HG03045 (cell line): Measurements from ENCODE around the gene MLST8.
A peak's percentile ranks its signal among the peaks of the same experiment; 100 is the strongest.

Experiments used
- ATAC-seq: cut with Tn5 transposase; IDR thresholded peaks from one replicate; pipeline ENCODE4 v1.9.1; 2021; ENCODE audit warnings: mild to moderate bottlenecking, moderate library complexity; ENCODE audit not compliant: unreplicated experiment

Gene MLST8, protein sequence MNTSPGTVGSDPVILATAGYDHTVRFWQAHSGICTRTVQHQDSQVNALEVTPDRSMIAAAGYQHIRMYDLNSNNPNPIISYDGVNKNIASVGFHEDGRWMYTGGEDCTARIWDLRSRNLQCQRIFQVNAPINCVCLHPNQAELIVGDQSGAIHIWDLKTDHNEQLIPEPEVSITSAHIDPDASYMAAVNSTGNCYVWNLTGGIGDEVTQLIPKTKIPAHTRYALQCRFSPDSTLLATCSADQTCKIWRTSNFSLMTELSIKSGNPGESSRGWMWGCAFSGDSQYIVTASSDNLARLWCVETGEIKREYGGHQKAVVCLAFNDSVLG

DNA sequence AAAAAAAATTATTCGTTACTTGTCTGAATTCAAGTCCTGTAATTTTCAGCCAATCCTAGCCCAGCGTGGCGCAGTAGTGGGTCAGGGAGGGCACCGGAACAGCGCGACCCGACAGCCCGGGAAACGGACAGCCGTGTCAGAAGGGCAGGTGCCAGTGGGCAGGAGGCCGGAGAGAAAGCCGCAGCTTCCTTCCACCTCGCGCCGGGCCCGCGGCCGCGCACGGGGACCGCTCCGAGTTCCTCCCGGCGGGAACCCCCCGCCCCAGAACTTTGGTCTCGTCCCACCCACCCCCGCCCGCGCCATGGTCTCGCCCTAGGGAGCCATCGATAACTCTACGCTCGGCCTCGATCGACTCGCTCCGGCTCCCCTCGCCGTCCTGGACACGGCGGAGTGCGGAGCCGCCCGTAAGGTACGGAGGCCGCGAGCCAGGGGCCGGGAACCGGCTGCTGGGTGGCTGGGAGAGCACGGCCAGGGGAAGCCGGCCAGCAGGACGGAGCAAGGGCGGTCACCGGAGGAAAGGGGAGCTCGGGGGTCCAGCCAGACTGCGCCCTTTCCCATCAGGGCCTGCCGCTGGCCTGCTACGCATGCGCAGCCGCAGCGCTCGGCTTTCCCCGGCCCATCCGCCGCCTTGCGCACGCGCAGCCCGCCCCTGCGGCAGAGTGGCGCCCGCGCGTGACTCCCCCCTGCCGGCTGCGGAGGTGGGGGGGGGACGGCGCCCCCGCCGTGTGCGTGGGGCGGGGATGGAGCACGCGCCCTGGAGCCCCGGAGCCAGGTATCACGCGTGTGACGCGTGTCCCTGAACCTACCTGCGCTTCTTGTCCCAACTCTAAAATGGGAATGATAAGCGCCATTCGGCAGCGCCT is at the start of gene MLST8:
TSS of gene MLST8 (plus strand) at position 351 of the 863 bp plus-strand sequence. CDS start 632 bp downstream, outside the sequence.
- ATAC-seq, result peak; percentile 62

DNA sequence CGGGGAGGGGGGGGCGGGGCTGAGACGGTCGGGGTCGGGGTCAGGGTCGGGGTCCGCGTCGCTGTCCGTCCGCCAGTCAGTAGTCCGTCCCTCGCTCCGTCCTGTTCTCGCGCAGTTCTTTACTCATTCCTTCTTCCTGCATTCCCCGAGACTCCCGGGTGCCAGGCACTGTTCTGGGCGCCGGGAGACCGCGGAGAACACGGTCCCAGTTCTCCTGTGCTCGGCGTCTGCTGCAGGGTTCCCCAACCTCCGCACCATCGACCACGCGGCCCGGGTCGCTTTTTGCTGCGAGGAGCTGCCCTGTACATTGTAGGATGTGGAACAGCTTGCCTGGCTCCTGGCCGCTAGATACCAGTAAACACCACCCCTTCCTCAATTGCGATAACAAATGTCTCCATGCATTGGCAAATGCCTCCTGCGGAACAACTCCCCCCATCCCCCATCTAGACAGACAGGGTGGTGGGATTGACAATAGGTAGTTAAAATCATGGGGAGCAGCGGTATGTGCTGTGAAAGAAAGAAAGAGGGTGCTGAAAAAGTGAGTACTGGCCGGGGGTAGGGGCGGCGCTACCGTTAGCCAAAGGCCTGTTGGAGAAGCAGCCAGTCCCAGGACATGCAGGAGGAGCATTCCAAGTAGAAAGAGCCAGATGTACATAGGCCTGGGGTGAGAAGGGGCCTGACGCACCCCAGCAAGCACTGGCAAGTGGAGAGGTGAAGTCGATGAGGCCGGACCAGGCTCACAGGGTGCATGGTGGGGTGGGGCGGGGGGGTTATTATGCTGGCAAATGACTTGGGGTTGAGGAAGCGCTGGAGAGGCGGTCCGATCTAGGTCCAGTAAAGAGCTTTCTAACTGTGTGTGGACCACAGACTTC is 49.0 kb upstream of the MLST8 start:
- no peak for ATAC-seq

DNA sequence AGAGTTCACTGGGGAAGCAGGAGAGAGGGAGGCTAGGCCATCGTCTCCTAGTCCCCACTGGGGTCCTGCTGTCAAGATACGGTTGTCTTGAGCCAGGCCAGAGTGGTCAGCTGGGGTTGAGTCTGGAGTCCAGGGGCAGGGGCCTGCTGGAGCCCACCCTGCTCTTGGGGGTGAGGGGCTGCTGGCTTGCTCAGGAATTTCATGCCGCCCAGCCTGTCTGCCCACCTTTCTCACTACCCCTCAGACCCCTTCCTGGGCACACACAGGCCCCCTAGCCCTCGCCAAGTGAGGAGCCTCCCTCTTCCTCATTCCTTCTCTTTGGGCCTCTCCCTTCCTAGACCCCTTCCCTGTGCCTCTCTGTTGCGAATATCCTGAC is 48.4 kb upstream of the MLST8 start:
- no peak for ATAC-seq

DNA sequence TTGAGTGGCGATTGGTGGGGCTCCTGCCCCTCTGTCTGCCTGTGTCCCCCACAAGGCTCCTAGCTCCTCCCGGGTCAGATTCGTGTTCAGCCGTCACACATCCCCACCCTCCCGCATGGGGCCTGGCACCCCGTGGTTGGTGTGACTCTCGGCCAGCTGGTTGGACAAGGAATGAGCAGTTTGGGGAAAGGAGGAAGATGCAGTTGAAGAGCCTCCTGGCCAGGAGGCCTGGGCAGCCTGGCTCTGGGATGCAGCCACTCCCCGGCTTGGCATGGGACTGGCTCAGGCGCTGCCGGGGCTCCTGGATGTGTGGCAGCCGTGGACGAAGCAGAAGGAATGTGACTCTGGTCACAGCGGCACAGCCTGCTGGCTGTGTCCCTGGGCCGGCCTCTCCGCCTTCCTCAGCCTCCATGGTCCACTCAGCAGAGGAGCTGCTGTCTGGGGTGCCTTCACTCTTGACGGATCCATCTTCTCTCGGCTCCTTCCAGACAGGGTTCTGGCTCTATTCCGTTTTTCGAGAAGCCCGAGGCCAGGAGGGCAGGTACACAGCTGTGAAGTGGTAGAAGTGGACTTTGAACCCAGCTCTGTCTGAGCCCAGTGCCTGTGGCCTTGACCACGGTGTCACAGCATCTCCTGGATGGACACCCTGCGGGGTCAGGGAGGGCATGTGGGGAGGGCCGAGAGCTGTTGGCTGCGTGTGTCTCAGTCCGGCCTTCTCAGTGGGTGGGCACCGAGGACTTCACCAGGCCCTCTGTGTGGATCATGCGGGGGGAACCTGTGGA is 47.6 kb upstream of the MLST8 start:
- ATAC-seq, result no peak

DNA sequence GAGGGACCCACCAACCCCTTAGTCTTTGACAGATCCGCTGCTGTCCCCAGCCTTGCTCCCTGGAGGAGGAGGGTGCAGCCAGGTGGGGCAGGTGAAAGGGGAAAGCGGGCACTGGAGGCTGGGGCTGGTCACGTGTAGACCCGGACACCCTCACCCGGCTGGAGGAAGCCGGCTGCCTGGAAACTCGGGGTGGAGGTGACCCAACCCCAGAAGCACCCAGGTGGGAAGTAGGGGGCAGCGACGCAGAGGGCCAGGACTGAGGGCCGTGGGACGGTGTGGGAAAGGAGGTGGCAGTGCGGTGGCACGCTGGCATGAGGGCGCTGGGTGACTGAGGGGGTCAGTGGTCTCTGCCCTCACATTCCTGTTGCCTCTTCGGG is 47.0 kb upstream of the MLST8 start:
- no peak for ATAC-seq

DNA sequence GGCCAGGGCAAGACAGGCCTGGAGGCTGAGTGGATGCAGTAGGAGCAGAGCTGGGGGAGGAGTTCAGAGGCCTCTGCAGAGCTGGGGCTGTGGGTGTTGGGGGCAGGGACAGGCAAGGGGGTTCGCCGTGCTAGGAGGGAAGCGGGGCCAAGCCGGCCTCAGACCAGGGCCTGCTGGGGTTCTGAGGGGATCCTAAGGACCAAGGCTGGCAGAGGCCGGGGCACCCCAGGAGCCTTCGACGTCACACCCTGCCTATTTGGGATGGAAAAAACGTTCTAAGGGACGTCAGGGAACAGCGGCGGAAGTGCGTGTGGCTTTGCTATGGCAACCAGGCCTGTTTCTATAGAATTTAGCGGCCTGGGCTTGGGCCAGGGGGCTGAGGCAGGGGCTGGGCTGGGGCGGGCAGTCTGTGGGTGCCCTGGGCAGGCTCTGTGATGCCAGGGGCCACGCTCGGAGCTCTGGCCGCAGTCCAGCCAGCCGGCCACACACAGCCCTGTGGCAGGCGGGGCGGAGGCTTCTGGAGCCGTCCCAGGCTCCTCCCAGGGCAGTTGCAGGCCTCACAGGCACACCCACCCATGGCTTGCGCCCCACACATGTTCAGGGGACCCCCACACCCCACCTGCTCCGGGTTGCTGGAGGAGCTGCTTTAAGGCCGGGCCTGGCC is 45.9 kb upstream of the MLST8 start:
- ATAC-seq, result no peak

DNA sequence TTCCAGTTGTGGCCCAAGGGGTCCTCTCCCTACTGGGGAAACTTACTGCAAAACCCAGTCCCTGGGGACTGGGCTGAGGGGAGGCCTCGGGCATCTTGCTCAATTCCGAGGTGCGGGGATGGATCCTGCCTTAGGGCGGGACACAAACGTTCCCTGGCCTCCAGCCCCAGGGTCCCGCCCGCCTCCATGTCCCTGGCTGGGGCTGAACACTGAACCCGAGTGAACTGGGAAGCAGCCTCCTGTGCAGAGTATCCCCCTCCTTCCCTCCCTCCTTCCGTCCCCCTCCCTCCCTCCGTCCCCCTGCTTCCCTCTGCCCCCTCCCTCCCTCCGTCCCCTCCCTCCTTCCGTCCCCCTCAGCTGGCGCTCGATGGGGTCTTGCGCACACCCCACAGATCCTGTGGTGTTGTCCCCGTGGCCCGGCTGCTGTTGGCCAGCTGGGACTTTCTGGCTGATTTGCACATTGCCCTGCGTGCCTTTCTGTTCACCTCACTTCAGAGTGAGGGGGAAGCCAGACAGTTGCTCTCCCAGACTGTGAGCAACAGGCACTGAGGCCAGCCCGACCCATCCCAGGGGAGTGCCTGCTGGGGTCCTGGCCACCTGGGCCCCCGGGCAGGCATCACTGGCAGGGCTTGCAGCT is 44.2 kb upstream of the MLST8 start:
- ATAC-seq, result no peak

DNA sequence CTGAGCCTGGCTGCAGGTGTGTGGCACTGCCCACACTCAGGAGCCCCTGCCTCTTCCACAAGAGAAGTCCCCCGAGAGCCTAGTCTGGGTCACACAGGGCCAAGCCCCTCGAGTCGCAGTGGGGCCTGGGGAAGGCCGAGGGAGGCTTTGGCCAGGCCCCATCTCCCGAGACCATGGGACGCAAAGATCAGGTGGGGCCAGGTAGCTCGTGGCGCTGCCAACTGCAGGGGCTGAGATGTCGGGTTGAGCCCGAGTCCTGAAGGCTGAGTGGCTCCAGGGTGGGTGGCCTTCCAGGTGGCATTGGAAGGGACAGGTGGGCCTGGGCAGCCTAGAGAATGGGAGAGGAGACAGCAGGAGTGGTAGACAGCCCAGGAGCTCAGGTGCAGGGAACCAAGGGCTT is 43.3 kb upstream of the MLST8 start:
- ATAC-seq, result no peak

DNA sequence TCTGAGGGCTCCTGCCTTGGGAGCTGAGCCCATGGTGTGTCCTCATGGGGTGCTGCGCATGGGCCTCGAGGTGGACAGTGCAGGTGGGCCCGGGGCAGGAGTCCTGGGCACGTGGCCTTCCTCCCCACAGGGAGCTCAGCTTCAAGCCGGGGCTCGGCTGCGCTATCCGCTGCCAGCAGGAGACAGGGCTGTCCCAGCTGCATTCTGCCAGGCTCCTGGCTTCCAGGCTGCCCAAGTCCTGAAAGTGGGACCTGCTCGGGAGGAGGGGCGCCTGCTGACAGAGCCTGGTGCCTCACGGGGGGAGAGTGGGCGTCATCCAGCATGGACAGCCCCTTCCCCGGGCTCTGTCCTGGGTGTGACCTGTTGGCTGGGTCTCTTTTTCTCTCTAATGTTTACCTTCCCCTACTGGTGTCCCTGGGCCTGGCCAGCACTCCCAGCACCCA is 42.6 kb upstream of the MLST8 start:
- ATAC-seq, result no peak

DNA sequence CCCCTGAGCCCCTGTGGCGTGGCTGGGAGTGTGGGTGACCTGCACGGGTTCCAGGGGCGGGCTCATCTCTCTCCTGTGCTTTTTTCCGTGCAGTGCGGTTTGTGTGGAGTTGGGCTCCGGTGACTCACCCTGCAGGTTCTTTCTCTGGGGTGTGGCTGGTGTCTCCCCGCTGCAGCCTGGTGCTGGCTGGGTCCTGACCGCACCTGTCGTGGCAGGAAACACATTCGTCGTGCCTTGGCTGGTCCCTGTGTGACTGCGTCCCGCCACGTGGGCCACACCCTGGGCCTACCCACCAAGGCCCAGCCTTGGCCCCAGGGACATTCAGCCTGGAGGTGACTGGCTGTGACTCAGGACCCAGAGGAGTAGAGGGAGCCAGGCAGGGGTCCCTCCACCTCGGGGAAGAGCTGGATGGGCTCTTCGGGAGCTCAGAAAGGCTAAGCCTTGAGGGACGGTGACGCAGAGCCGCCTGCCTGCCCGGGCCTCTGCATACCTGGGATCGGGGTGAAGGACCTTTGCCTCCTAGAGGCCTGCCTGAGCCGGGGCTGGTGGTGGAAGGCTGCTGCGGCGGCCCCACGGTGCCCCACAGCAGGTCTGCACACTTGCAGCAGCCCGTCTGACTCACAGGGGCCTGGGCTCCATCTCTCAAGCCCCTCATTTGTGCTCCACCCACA is 41.9 kb upstream of the MLST8 start:
- ATAC-seq, result no peak

DNA sequence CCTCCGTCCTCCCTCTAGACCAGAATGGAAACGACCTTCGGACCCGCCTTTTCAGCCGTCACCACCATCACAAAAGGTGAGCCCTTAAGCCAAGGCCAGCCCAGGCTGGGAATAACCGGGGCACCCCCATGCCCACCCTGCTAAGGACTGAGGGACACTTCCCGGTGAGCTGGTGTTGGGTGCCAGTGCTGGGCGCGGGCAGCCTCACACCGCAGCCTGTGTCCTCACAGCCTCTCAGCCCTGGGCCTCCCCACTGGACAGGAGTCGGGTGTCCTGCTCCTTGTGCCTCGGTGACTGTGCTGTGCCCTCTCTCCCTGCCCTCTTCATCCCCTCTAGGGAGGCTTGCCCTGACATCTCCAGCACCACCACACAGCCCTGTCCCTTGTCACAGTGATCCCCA is 39.4 kb upstream of the MLST8 start:
- ATAC-seq, result no peak

DNA sequence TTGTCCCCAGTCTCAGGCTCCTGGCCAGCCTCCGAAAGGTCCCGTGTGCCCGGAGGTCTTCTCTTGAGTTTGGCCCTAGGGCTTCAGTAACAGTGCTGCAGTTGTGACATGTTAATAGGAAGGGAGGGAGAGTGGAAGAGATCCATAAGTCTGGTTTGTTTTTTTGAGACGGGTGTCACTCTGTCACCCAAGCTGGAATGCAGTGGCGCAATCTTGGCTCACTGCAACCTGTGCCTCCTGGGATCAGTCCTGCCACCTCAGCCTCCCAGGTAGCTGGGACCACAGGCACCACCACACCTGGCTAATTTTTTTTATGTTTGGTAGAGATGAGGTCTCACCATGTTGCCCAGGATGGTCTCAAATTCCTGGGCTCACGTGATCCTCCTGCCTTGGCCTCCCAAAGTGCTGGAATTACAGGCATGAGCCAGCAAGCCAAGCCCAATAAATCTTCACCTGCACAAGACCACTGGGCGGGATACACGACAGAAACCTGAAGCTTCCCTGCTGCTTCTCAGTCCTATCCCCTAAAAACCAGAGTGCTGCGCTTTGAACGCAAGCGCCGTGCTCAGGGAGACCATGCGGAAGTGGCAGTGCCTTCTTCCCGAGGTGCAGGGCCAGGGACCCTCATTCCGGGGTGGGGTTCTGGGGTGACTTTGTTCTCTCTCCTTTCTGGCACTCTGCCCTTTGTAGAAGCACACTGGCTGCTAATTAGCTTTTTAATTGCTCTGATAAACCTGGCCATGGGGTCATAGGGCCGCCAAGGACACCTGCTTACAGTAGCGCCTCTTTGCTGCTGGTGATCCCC is 38.8 kb upstream of the MLST8 start:
- no peak for ATAC-seq

DNA sequence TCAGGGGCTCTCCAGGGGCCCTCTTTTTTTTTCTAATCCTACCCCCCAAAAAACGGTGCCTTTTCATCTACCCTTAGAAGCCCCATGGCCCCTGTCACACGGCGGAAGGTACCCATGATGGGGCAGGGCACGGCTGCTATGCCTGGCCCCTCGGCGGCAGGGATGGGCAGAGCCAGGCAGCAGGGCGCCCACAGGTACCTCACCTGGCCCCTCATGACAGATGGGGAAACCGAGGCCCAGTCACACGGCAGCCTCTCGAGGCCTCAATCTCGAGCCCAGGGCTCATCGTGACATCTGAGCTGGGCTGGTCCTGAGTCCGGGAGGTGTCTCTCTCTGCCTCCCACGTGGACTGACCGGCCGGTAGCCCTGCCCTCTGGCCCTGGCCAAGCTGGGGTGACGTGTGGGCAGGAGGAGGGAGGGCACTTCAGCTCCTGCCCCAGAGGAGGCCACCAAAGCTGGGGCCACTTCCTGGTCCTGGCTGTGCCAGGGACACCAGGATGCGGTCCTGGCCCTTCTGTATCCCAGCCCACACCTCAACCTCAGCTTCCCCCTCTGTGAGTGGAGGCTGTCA is 38.1 kb upstream of the MLST8 start:
- no peak for ATAC-seq

DNA sequence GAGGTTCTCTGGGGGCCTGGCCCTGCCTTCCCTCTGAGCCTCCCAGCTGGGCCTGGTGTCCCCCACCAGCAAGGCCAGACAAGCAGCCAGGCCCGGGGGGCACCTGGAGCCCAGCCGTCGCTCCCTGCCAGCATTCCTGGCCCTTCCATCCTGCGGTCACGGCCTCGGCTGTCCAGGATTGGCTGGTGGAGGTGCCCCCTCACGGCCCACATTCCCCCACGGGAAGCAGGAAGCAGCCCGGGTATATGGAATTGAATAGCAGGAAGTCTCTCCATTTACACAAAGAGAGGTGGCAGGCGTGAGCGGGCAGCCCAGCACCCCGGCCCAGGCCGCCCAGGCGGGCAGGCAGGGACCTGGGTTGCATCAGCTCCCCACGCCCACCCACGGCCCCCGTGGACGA is 35.2 kb upstream of the MLST8 start:
- ATAC-seq, result no peak

DNA sequence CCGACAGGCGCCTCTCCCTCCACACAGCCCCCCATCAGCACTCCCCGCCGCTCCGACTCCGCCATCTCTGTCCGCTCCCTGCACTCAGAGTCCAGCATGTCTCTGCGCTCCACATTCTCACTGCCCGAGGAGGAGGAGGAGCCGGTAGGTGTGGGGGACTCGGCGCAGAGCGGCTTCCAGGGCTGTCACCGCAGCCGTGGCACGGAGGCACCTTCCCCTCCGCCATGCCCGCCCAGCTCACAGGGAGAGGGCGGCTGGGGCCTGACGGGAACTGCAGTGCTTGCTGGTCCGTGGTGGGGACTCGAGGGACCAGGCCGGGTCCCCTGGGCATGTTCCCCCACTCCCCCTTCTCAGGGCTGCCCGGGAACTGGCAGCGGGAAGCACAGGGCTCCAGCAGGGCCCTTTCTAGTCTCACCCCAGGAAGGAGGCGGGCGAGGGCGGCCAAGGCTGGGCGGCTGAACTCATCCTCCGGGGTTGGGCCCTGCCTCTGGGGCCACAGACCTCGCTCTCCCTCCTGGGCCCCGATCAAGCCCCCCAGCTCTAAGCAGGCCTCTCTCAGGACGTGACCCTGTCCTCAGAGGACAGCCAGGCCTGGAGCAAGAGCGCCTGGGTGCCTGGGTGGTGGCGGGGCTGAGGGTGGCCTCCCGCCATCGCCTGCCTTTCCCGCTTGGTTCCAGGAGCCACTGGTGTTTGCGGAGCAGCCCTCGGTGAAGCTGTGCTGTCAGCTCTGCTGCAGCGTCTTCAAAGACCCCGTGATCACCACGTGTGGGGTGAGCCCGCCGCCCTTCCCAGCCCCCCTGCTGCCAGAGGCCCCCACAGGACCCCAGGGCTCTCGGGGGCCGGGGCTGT is 34.4 kb upstream of the MLST8 start:
- ATAC-seq, result no peak

DNA sequence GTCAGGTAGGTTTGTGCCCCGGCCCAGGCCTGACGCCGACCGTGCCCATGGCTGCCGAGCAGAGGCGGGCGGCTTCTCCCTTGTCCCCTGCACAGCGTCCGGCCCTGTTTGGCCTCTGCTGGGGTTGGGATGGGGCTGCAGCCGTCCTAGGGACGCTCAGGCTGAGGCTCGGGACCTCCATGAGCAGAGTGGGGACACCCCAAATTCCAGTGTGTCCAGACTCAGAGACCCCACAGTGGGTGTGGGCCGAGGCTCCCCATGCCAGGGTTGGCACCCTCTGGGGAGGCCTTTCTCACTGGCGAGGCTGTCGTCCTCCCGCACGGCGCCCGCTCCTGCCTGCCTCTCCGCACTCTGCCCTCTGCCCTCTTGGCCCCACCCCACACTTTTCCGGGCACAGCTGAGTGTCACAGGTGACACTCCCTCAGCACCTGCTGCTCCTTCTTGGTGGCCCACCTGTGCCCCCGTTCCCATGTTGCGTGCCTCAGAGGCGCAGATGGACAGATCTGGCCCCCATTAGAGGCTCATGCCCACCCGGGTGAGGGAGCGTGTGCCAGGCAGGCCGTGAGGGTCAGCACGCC is 33.6 kb upstream of the MLST8 start:
- ATAC-seq, result no peak
